Measurements from ENCODE around the gene TRPC1. TPM values are rescaled to one million over a fixed set of nuclear protein-coding genes. Genes with fewer than 3 reads are reported as not detected.
A peak's percentile ranks its signal among the peaks of the same experiment; 100 is the strongest.

Gene TRPC1
- 5.6 and 10.9 TPM in 2 replicates for total RNA-seq (2022)
- percentile 63 among the genes with signal in this experiment for Bru-seq, nascent RNA
- BruChase-seq, experiment 1, labeled RNA remaining after a 6-hour chase = percentile 68 among the genes with signal in this experiment
- BruChase-seq, experiment 2, labeled RNA remaining after a 2-hour chase = percentile 80 among the genes with signal in this experiment
- long read RNA-seq, partial matches to known transcripts = 0 of 4 reads
- long read RNA-seq, other reads (novel, unspliced or antisense) = 4 of 4 reads

DNA sequence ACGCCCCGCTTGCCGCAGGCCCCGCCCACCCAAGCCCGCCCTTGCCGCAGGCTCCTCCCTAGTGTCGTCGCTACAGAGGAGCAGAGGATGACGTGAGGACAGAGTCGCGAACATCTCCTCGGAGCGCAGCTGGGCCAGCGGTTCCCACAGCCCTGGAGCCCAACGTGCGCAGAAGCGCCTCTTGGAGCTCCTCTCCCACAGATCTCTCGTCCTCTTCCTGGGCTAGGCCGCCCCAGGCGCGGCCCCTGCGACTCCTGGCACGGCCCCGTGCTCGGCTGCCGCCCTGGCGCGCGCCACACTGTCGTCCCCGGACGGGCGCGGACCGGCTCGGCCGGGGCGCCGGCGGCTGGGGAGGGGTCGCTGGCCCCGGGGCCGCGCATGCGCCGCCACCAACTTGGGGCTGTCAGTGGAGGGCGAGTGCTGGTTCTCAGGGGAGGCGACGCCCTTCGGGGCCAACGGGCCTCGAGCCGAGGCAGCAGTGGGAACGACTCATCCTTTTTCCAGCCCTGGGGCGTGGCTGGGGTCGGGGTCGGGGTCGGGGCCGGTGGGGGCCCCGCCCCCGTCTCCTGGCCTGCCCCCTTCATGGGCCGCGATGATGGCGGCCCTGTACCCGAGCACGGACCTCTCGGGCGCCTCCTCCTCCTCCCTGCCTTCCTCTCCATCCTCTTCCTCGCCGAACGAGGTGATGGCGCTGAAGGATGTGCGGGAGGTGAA, at the start of gene TRPC1:
TSS of gene TRPC1 (plus strand) at position 67 of the 714 bp plus-strand sequence. CDS start at position 593, 526 bp downstream.
- intact Hi-C loops (cut with micrococcal nuclease; ENCODE audit: unreplicated experiment) = no loop called here

DNA sequence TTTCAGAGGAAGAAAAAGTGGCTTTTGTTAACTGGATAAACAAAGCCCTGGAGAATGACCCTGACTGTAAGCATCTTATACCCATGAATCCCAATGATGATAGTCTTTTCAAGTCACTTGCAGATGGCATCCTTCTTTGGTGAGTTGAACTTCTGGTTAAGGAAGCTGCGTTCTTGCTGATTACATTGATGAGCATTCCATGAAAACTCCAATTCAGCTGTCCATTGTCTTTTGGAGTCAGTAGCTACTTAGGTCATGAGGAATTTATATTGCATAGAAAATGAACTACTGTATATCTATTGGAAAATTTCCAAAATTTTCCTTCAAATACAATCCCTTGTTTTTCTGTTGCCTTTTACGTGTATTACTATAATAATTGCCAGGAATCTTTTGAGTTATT, 47.7 kb upstream of the TRPC1 start:
- no peak overlapping the region for H3K4me3 Mint-ChIP-seq (ENCODE audit: low read depth, unreplicated experiment)
- H3K4me1 Mint-ChIP-seq (ENCODE audit: low read depth, unreplicated experiment) = no peaks in the 10 kb centered on the region
- TF ChIP-seq, protein P1, sequence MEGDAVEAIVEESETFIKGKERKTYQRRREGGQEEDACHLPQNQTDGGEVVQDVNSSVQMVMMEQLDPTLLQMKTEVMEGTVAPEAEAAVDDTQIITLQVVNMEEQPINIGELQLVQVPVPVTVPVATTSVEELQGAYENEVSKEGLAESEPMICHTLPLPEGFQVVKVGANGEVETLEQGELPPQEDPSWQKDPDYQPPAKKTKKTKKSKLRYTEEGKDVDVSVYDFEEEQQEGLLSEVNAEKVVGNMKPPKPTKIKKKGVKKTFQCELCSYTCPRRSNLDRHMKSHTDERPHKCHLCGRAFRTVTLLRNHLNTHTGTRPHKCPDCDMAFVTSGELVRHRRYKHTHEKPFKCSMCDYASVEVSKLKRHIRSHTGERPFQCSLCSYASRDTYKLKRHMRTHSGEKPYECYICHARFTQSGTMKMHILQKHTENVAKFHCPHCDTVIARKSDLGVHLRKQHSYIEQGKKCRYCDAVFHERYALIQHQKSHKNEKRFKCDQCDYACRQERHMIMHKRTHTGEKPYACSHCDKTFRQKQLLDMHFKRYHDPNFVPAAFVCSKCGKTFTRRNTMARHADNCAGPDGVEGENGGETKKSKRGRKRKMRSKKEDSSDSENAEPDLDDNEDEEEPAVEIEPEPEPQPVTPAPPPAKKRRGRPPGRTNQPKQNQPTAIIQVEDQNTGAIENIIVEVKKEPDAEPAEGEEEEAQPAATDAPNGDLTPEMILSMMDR (IDR thresholded peaks at IDR 0.05; ENCODE audit: unreplicated experiment) = no peak
- BruUV-seq (replicated peaks) = no TSS peak
- no peak for DNase-seq
- peaks cover 16% of the 10 kb centered on the region for H3K36me3 Mint-ChIP-seq (ENCODE audit: insufficient read depth, unreplicated experiment)
- CTCF ChIA-PET = interaction anchor here (0.6 kb wide), 1 partner anchor 102 kb away, joined by 3 read pairs; no protein-coding TSS in a partner anchor
- no peak overlapping the region for H3K27ac Mint-ChIP-seq (ENCODE audit: unreplicated experiment)
- no peaks in the 10 kb centered on the region for H3K9me3 Mint-ChIP-seq (ENCODE audit: low read depth, unreplicated experiment)
- H3K27me3 Mint-ChIP-seq (ENCODE audit: unreplicated experiment) = no peaks in the 10 kb centered on the region
- intact Hi-C loops (cut with micrococcal nuclease; ENCODE audit: unreplicated experiment) = no loop called here

More for the DNA sequence above, at the start of gene TRPC1:
- no peaks in the 10 kb centered on the region for H3K27me3 Mint-ChIP-seq (ENCODE audit: unreplicated experiment)
- CTCF ChIA-PET = interaction anchor here (1.0 to 1.9 kb wide), 4 partner anchors 11 to 205 kb away, joined by 3 to 6 read pairs (median 4); no protein-coding TSS in a partner anchor
- H3K4me3 Mint-ChIP-seq (ENCODE audit: low read depth, unreplicated experiment) = peak within 1 kb of the TSS; percentile 95
- no peaks in the 10 kb centered on the region for H3K9me3 Mint-ChIP-seq (ENCODE audit: low read depth, unreplicated experiment)
- peak; percentile 75 for DNase-seq
- H3K36me3 Mint-ChIP-seq (ENCODE audit: insufficient read depth, unreplicated experiment) = peaks cover 14% of the 10 kb centered on the region
- TF ChIP-seq, protein P1 (IDR thresholded peaks at IDR 0.05; ENCODE audit: unreplicated experiment) = no peak
- H3K27ac Mint-ChIP-seq (ENCODE audit: unreplicated experiment) = peak within 1 kb of the TSS; percentile 73
- no TSS peak for BruUV-seq (replicated peaks)
- H3K4me1 Mint-ChIP-seq (ENCODE audit: low read depth, unreplicated experiment) = peaks cover 9% of the 10 kb centered on the region

DNA sequence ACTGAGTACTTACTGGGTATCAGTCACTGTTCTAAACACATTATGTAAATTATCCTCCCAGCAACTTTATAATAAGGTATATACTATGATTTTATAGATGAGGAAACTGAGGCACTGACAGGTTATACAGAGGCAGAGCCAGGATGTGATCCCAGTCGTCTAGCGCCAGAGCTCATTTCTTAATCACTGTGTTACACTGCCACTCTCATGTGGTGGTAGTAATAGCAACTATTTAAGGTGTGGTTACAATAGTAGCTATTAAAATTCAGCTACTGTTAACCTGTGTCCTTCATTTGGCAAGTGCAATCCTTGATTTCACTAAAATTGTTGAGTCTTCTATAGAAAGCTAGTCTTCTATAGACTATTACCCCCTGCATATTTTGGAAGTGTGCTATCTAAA, 43.1 kb upstream of the TRPC1 start:
- peak; percentile 26 for DNase-seq
- no peak overlapping the region for H3K27ac Mint-ChIP-seq (ENCODE audit: unreplicated experiment)
- H3K36me3 Mint-ChIP-seq (ENCODE audit: insufficient read depth, unreplicated experiment) = peaks cover 30% of the 10 kb centered on the region
- CTCF ChIA-PET = interaction anchor here (0.5 to 1.2 kb wide), 20 partner anchors 10 to 321 kb away, joined by 3 to 91 read pairs (median 4); partner anchors contain the start of genes ATR, PLS1 and U2SURP
- no TSS peak for BruUV-seq (replicated peaks)
- no peaks in the 10 kb centered on the region for H3K9me3 Mint-ChIP-seq (ENCODE audit: low read depth, unreplicated experiment)
- H3K27me3 Mint-ChIP-seq (ENCODE audit: unreplicated experiment) = no peaks in the 10 kb centered on the region
- TF ChIP-seq, protein P1 (IDR thresholded peaks at IDR 0.05; ENCODE audit: unreplicated experiment) = peak; percentile 34
- intact Hi-C loops (cut with micrococcal nuclease; ENCODE audit: unreplicated experiment) = loop anchor here (1.0 kb wide), 1 partner anchor 93 kb away; no protein-coding TSS in a partner anchor
- no peaks in the 10 kb centered on the region for H3K4me1 Mint-ChIP-seq (ENCODE audit: low read depth, unreplicated experiment)
- H3K4me3 Mint-ChIP-seq (ENCODE audit: low read depth, unreplicated experiment) = no peak overlapping the region

DNA sequence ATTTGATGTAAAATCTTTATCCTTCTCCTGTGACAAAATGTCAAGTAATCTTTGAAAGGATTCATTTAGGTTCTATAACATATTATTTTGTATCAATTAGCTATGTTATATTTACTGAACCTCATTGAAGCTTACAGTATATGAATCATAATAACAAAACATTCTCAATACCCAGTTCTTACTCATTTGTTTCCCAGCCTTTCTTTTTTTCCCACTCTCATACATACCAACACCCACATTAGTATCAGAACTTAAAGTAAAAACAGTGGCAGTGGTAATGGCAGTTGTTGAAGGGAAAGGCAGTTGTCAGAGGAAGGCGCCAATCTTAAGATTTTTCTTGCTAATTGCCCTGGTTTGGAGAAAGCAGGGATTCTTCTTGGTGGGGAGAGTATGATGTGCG, 33.2 kb upstream of the TRPC1 start:
- Mint-ChIP-seq H3K9me3 (ENCODE audit: low read depth, unreplicated experiment) (no peaks in the 10 kb centered on the region), H3K4me1 (ENCODE audit: low read depth, unreplicated experiment) (peaks cover 16% of the 10 kb centered on the region), H3K27me3 (ENCODE audit: unreplicated experiment) (no peaks in the 10 kb centered on the region), H3K27ac (ENCODE audit: unreplicated experiment) (no peak overlapping the region), H3K36me3 (ENCODE audit: insufficient read depth, unreplicated experiment) (peaks cover 20% of the 10 kb centered on the region), H3K4me3 (ENCODE audit: low read depth, unreplicated experiment) (no peak overlapping the region)
- CTCF ChIA-PET = no interaction called here
- TF ChIP-seq, protein P1 (IDR thresholded peaks at IDR 0.05; ENCODE audit: unreplicated experiment) = no peak
- intact Hi-C loops (cut with micrococcal nuclease; ENCODE audit: unreplicated experiment) = no loop called here
- no peak for DNase-seq
- no TSS peak for BruUV-seq (replicated peaks)
